BE2C (cell line): ENCODE data around the gene PPP1R8.
"Not testable (repeated sequence)": the region's sequence is repeated elsewhere in the genome, so short reads cannot be mapped to it uniquely, and the experiment has no call there.

ENCODE experiments used
- DNase-seq: peaks from one replicate; pipeline ENCODE4 v3.0.0-alpha.2; 2020
- H3K27me3 ChIP-seq: fragments of 250-450 bp; sonication (Bioruptor Pico); 2 replicates; pipeline ENCODE4 v1.5.1; 2020; ENCODE audit warnings: mild to moderate bottlenecking
- H3K36me3 ChIP-seq: fragments of 250-450 bp; sonication (Bioruptor Pico); 2 replicates; pipeline ENCODE4 v1.5.1; 2020; ENCODE audit warnings: mild to moderate bottlenecking
- H3K4me1 ChIP-seq: fragments of 250-450 bp; sonication (Bioruptor Pico); 2 replicates; pipeline ENCODE4 v1.5.1; 2020
- H3K4me3 ChIP-seq: 2 replicates; pipeline ENCODE4 v1.5.1; 2011; ENCODE audit warnings: low read depth, low read length
- H3K9me3 ChIP-seq: fragments of 250-450 bp; sonication (Bioruptor Pico); 2 replicates; pipeline ENCODE4 v1.5.1; 2020
- TF ChIP-seq, protein P1 (sequence below): IDR thresholded peaks from 2 replicates; pipeline ENCODE4 v1.5.1; 2012; ENCODE audit warnings: mild to moderate bottlenecking, low read depth, low read length

Gene PPP1R8

DNA sequence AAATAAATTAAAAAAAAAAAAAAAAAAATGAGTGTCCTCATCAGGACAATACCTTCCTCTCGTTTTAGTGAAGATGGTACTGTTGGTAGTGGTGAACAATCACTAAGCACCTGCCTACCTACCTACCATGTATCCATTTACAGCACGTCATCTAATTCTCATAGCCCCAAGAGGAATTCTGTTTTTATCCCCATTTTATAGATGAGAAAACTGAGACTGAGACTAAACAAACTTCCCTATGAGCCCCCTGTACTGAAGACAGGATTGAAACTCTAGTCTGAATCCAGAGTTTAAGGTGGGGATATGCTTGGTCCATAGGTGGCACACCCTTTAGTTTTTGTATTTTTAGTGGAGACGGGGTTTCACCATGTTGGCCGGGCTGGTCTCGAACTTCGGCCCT is 24.5 kb downstream of the PPP1R8 start:
- Histone ChIP-seq H3K36me3 (no peaks in the 10 kb centered on the region; the same call in none of the 2 replicates), H3K27me3 (no peaks in the 10 kb centered on the region), H3K9me3 (no peaks in the 10 kb centered on the region), H3K4me1 (no peaks in the 10 kb centered on the region), H3K4me3 (no peak overlapping the region)
- TF ChIP-seq, protein P1, sequence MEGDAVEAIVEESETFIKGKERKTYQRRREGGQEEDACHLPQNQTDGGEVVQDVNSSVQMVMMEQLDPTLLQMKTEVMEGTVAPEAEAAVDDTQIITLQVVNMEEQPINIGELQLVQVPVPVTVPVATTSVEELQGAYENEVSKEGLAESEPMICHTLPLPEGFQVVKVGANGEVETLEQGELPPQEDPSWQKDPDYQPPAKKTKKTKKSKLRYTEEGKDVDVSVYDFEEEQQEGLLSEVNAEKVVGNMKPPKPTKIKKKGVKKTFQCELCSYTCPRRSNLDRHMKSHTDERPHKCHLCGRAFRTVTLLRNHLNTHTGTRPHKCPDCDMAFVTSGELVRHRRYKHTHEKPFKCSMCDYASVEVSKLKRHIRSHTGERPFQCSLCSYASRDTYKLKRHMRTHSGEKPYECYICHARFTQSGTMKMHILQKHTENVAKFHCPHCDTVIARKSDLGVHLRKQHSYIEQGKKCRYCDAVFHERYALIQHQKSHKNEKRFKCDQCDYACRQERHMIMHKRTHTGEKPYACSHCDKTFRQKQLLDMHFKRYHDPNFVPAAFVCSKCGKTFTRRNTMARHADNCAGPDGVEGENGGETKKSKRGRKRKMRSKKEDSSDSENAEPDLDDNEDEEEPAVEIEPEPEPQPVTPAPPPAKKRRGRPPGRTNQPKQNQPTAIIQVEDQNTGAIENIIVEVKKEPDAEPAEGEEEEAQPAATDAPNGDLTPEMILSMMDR = no peak
- DNase-seq = no peak

DNA sequence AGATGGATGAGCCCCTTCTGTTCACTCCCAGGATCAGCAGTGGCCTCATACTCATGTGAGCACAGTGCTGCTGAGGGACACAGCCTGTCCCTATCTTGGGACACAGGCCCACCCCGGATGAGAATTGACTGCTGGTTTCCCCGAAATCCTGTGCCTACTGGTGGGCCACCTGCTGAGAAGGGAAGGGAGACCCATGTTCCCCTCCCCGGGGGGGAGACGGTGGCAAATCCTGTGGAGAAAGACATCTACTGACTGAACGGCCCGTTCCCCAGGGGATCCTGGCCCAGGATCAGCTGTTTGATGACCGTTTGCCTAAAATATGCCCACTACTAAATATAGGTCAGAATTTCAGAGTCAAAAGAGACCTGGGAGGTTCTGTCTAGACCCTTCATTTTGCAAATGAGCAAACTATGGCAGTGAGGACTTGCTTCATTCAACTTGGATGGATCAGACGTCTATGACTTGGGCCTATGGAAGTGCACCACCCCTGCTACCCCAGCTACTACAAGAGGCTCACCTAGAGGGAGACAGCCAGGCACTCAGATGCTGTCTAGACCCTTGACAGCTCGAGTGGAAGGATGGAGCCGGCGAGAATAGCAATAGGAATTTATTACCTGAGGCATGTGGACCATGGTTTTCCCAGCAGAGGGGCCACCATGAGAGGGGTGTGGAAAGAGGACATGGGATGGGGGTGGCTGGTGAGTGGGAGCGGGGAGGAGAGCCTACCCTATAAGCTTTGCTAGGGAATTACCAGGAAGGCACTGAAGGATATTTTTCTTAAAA is 26.2 kb downstream of the PPP1R8 start:
- DNase-seq = no peak
- Histone ChIP-seq H3K4me3 (no peak overlapping the region), H3K27me3 (no peaks in the 10 kb centered on the region), H3K36me3 (no peaks in the 10 kb centered on the region), H3K4me1 (no peaks in the 10 kb centered on the region), H3K9me3 (no peaks in the 10 kb centered on the region)
- TF ChIP-seq, protein P1 = no peak

DNA sequence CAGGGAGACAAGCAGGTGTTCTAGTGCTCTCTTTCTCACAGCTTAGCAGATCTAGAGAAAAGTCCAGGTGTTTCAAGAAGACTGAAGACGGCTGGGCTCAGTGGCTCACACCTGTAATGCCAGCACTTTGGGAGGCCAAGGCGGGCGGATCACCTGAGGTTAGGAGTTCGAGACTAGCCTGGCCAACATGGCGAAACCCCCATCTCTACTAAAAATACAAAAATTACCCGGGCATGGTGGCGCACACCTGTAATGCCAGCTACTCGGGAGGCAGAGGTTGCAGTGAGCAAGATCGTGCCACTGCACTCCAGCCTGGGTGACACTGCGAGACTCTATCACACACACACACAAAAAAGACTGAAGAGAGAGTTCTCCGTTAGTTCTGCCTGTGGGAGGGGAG is 27.0 kb downstream of the PPP1R8 start:
- H3K27me3 ChIP-seq, DNase-seq, H3K4me1 ChIP-seq, H3K36me3 ChIP-seq, H3K9me3 ChIP-seq, H3K4me3 ChIP-seq: not testable (repeated sequence)

DNA sequence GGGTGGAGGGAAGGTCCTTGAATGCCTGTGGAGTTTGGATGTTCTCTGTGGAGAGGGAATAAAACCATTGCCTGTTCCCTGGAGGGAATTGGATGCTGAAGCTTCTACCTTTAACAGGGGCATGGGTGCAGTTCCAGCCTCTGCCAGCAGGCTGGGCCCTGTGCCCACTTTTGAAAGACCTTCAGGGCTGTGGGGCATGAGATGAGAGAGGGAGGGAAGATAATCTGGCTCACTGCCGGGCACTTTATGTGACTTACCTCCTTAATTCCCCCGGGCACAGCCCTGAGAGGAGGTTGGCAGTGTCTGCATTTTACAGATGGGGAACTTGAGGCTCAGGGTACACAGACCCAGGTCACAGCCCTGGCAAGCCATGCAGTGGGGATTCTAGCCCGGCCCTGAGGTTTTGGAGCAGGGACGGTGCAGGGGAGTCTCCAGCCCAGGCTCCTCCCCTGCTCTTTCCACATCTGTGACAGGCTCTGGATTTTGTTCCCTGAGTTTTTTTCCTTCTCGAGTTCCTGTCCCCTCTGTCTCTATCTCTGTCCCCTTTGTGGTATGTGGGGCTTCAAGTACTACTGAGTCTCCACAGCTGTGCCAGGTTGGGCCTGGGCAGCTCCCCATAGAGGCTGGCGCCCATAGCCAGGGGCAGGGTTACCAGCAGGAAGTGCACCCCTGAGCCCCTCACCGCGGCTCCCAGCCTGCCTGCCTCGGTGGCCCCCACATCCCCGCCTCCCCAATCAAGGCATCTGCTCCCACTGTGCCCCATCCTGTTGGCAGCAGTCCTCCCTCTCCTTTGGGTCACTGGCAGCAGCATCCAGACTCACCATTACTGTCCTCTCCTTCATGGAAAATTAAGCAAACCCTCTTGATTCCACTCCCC is 27.7 kb downstream of the PPP1R8 start:
- TF ChIP-seq, protein P1 = peak; percentile 88
- H3K36me3 ChIP-seq = no peaks in the 10 kb centered on the region
- H3K4me3 ChIP-seq = no peak overlapping the region
- no peaks in the 10 kb centered on the region for H3K4me1 ChIP-seq
- DNase-seq = peak; percentile 77
- H3K9me3 ChIP-seq = no peaks in the 10 kb centered on the region
- H3K27me3 ChIP-seq = no peaks in the 10 kb centered on the region

DNA sequence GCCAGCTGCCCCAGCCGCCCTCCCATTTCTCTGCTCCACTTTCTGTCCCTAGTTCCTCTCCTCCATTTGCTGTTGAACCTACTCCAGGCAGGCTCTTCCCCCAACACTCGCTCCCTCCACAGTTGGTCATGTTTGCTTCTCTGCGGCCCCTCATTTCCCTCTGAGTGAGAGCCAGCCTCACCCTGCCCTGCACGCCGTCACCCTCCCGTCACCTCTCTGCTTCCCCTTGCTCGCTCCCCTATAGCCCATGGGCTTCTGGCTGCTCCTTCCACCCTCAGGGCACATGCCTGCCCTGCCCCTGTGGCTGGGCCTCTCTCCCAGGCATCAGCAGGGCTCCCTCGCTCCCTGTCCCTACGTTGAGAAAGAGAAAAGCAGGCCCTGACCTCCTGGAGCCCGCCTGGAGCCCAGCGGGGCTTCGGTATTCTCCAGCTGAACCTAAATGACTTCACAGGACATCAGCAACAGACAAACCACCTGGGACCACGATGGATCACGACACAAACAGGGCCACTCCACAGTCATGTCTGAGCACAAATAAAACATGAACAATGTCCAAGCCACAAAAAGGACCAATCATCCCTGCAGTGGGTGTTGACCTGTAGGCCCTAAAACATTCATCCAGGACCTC is 28.5 kb downstream of the PPP1R8 start:
- DNase-seq = no peak
- Histone ChIP-seq H3K27me3 (no peaks in the 10 kb centered on the region), H3K4me3 (no peak overlapping the region), H3K36me3 (no peaks in the 10 kb centered on the region), H3K4me1 (no peaks in the 10 kb centered on the region), H3K9me3 (no peaks in the 10 kb centered on the region)
- TF ChIP-seq, protein P1 = no peak

DNA sequence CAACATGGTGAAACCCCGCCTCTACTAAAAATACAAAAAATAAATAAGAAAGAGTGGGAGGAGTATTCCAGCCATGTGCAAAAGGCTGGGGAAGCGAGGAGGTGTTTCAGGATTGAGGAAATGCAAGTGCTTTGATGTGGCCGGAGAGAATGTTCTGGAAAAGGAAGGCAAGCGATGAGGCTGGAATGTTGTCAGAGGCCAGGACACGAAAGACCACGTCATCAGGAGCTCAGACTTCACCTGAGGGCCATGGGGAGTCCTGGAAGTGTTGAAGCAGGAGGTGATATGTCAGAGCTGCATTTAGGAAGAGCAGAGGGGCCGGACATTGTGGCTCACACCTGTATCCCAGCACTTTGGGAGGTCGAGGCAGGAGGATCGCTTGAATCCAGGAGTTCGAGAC is 30.9 kb downstream of the PPP1R8 start:
- Histone ChIP-seq H3K4me1 (no peaks in the 10 kb centered on the region), H3K27me3 (no peaks in the 10 kb centered on the region), H3K36me3 (no peaks in the 10 kb centered on the region), H3K9me3 (no peaks in the 10 kb centered on the region), H3K4me3 (no peak overlapping the region)
- TF ChIP-seq, protein P1 = no peak
- DNase-seq = no peak
